ENCODE measurements around the gene BST2.
"Not testable (repeated sequence)": the region's sequence is repeated elsewhere in the genome, so short reads cannot be mapped to it uniquely, and the experiment has no call there.

The BST2 gene

GRCh38 chr19:17385878-17386611 is 19.4 kb downstream of the BST2 start:
- DNase-seq, result no peak

- no peak for DNase-seq
Measured at GRCh38 chr19:17380426-17381138, 24.8 kb downstream of the BST2 start.

- no peak for DNase-seq
Measured at GRCh38 chr19:17379221-17379631, 26.2 kb downstream of the BST2 start.

DNA sequence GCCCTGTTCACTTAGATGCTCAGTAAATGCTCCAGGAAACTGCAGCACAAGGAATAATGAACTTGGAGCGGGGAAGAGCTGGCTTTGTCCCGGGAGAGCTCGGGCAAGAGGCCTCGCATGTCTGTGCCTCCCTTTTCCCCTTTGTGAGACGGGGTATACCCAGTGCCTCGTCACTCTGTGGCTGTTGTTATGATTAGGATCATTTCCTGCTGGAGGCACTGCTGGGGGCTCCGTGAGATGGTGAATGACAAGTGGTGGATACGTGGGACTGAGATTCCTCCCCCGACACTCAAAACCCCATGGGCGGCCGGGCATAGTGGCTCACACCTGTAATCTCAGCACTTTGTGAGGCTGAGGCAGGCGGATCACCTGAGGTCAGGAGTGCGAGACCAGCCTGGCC is 27.2 kb downstream of the BST2 start:
- no peak for DNase-seq

DNA sequence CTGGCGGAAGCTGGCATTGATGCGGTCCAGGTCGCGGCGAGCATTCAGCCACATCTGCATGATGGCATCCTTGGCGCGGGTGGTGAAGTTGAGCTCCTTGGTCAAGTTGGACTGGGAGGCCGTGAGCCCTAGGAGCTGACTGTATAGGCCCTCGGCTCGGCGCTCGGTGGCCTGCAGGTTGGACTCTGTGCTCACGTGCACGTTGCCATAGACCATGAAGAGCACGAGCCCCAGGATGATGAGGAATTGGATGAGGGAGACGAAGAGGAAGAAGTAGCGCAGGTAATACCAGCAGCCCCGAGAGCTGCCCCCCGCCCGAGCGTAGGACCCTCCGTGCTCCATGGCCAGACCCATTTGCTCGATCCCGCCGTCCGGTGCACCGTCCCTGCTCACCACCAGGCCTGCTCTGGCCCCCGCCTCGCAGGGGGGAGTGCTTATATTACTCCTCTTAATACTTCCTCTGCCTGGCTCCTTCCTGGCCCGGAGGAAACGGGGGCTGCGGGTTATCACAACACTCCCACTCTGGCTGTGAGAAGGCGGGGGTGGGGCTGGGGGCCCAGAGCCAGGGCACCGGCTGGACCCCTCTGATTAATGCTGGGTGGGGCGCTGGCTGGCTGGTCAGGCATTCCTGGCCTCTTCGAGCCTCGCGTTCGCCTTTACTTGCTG is 28.4 kb downstream of the BST2 start, which contains the start of gene PLVAP:
TSS of gene PLVAP (minus strand) at position 408 of the 666 bp plus-strand sequence. CDS start at position 354, 54 bp downstream.
- no peak for DNase-seq

DNA sequence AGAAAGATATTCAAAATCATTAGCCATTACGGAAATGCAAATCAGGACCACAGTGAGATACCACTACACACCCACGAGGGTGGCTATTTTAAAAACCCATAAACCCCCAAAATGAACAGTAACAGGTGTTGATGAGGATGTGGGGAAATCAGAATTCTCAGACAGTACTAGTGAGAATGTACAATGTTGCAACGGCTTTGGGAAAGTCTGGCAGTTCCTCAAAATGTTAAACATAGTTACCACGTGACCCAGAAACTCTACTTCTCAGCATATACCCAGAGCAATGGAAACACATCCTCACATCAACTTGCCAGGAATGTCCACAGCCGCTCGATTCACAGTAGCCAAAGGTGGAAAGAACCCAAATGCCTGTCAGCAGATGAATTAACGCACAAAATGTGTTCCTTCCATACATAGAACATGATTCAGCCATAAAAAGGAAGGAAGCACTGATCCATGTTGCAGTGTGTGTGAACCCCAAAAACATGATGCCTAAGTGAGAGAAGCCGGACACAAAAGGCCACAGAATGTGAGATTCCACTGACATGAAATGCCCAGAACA is 35.3 kb downstream of the BST2 start:
- DNase-seq, result no peak

- DNase-seq, result no peak
Measured at GRCh38 chr19:17365361-17365760, 40.1 kb downstream of the BST2 start.

GRCh38 chr19:17363852-17364605 is 41.4 kb downstream of the BST2 start:
- not testable (repeated sequence) for DNase-seq

DNA sequence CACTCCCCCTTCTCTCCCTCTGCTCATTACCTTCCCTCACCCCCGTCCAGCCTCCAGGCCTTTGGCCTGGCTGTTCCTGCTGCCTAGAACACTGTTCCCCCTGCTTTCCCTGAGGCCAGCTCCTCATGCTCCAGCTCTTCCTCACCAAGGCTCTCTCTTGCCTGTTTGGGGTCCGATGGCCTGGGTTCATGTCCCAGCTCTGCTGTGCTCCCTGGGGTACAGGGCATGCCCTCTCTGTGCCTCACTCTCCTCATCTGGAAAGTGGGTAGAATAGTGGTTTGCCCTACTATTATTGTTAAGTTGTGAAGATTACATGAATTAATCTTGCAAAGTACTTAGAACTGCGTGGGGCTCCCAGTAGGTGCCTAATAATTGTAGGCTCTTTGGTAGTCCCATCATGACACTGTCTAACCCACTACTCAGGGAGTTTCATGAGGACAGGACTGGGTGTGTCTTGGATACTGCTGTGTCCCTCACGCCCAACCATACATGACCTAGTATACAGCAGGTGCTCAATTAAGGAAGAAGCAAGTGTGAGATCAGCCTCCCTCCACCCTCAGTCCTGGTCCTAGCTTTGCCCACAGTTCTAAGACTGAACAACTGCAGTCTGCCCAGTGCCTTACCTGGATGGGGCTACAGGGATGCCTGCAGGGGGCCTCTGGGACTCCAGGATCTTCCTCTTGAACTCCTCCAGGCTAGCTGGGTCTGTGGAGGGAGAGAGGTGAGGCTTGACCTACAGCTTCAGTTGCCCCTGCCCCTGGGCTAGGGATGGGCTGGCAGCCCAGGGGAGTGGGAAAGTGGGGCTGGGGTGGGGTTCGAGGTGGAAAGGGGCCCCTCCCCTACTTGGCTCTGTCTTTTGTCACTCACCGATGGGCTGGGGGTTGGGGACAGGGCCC is 45.3 kb downstream of the BST2 start:
- DNase-seq, result no peak

DNA sequence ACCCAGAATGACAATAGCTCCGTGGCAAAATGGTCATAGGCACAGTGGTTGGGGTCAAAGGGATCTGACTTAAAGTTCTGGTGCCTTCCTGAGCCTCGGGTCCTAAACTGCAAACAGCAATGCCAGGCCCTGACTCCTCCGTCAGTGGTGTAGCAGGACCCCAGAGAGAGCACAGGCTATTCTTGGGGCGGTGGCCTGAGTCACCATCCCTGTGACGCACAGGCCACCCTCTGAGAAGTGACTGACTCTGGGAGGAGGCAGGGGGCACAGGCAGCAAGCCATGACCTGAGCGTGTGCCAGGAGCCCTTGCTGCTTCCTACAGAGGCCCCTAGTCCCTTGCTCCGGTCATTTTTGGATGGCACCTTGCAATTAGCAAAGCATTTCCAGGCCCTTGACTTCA is 47.0 kb downstream of the BST2 start:
- DNase-seq, result no peak

- DNase-seq, result no peak
Measured at GRCh38 chr19:17357724-17358123, 47.7 kb downstream of the BST2 start.

GRCh38 chr19:17357078-17357666 is 48.3 kb downstream of the BST2 start:
- DNase-seq, result no peak

- DNase-seq, result no peak
Measured at GRCh38 chr19:17353386-17353785, 52.0 kb downstream of the BST2 start.

Data from NCI-H2171 (cell line).